8988T (cell line): Measurements from ENCODE around the gene GALNT14.
"Not testable (repeated sequence)": the region's sequence is repeated elsewhere in the genome, so short reads cannot be mapped to it uniquely, and the experiment has no call there.

Experiments used
- DNase-seq: peaks from one replicate; pipeline ENCODE4 v3.0.0; 2011

The GALNT14 gene

GRCh38 chr2:31138037-31138962 lies at the start of gene GALNT14:
GALNT14 (minus strand) TSS chr2:31138440; CDS start chr2:31138086, 354 bp downstream.
- peak; percentile 92 for DNase-seq

- no peak for DNase-seq
These were observed 48.9 kb upstream of the GALNT14 start for GRCh38 chr2:31187166-31187565.

GRCh38 chr2:31183973-31184372 lies 45.7 kb upstream of the GALNT14 start:
- not testable (repeated sequence) for DNase-seq

GRCh38 chr2:31176742-31177141 lies 38.5 kb upstream of the GALNT14 start:
- no peak for DNase-seq

- no peak for DNase-seq
These were observed 32.9 kb upstream of the GALNT14 start for GRCh38 chr2:31171142-31171541.

- DNase-seq: peak; percentile 40
These were observed 31.9 kb upstream of the GALNT14 start for GRCh38 chr2:31170071-31170698.

GRCh38 chr2:31168291-31168690 lies 30.1 kb upstream of the GALNT14 start:
- no peak for DNase-seq

- DNase-seq: no peak
These were observed 28.7 kb upstream of the GALNT14 start for GRCh38 chr2:31166925-31167324.

- no peak for DNase-seq
These were observed 24.8 kb upstream of the GALNT14 start for GRCh38 chr2:31163011-31163539.

GRCh38 chr2:31161637-31162036 lies 23.4 kb upstream of the GALNT14 start:
- DNase-seq: no peak

GRCh38 chr2:31151501-31151900 lies 13.3 kb upstream of the GALNT14 start:
- DNase-seq: no peak

- DNase-seq: no peak
These were observed 12.0 kb upstream of the GALNT14 start for GRCh38 chr2:31150120-31150670.

GRCh38 chr2:31148514-31148913 lies 10.3 kb upstream of the GALNT14 start:
- DNase-seq: no peak

GRCh38 chr2:31147645-31148044 lies 9.4 kb upstream of the GALNT14 start:
- DNase-seq: no peak

GRCh38 chr2:31142110-31142509 lies 3.9 kb upstream of the GALNT14 start:
- DNase-seq: no peak

GRCh38 chr2:31141443-31142085 lies 3.3 kb upstream of the GALNT14 start:
- DNase-seq: no peak

- no peak for DNase-seq
These were observed 1.9 kb upstream of the GALNT14 start for GRCh38 chr2:31140151-31140550.

- no peak for DNase-seq
These were observed 1.4 kb upstream of the GALNT14 start for GRCh38 chr2:31139671-31140070.

- DNase-seq: peak; percentile 46
These were observed 816 bp downstream of the GALNT14 start for GRCh38 chr2:31137211-31138036.

GRCh38 chr2:31136732-31137131 lies 1.5 kb downstream of the GALNT14 start:
- DNase-seq: no peak

- DNase-seq: no peak
These were observed 2.2 kb downstream of the GALNT14 start for GRCh38 chr2:31136000-31136399.

- no peak for DNase-seq
These were observed 3.8 kb downstream of the GALNT14 start for GRCh38 chr2:31134480-31134879.
